Gastroesophageal sphincter (tissue), 4 donors: ENCODE measurements around the gene MGAT3. TPM values are rescaled to one million over a fixed set of nuclear protein-coding genes. Genes with fewer than 3 reads are reported as not detected.

ENCODE experiments used
- ATAC-seq: fragments of 150-250 bp; one replicate; pipeline ENCODE4 v1.9.1; 2016; ENCODE audit warnings: mild to moderate bottlenecking, moderate library complexity
- H3K27ac ChIP-seq, 4 donors: fragments of 200-600 bp; sonication (generic) in 3 of 4; 1 replicate in 3 of 4; 2 replicates in 1 of 4; pipeline ENCODE4 v1.5.1; 2016 to 2019
- H3K27me3 ChIP-seq: fragments of 200-600 bp; sonication (generic); one replicate; pipeline ENCODE4 v1.5.1; 2019
- H3K36me3 ChIP-seq, 2 donors: fragments of 200-600 bp; sonication (generic); one replicate each; pipeline ENCODE4 v1.5.1; 2019; ENCODE audit warnings: control low read depth in 1 of 2
- H3K4me1 ChIP-seq, 3 donors: fragments of 200-600 bp; sonication (generic); 1 replicate in 2 of 3; 2 replicates in 1 of 3; pipeline ENCODE4 v1.5.1; 2016 to 2019; ENCODE audit warnings: control low read depth in 2 of 3
- H3K4me3 ChIP-seq, 2 donors: fragments of 200-600 bp; sonication (generic); one replicate each; pipeline ENCODE4 v1.5.1; 2019; ENCODE audit warnings: mild to moderate bottlenecking in 1 of 2, moderate library complexity in 1 of 2
- H3K9me3 ChIP-seq, 3 donors: fragments of 200-600 bp; sonication (generic); one replicate each; pipeline ENCODE4 v1.5.1; 2017 to 2019; ENCODE audit warnings: control low read depth in 2 of 3
- EP300 ChIP-seq: sonication (generic); formaldehyde crosslinking; IDR thresholded peaks from one replicate; pipeline ENCODE4 v1.6.1; 2017; ENCODE audit warnings: antibody characterized with exemption, mild to moderate bottlenecking
- POLR2A ChIP-seq, 2 donors: fragments of 450-650 bp; IDR thresholded peaks; one replicate each; pipeline ENCODE4 v1.6.1; 2017; ENCODE audit warnings: antibody characterized with exemption in 2 of 2, mild to moderate bottlenecking in 2 of 2, moderate library complexity in 1 of 2
- POLR2AphosphoS5 ChIP-seq: sonication (generic); formaldehyde crosslinking; IDR thresholded peaks from one replicate; pipeline ENCODE4 v1.6.1; 2017; ENCODE audit warnings: antibody characterized with exemption
- WGBS, 2 donors: methylation state at CpG; one replicate each; pipeline ENCODE4 v1.1.5; 2018; ENCODE audit warnings: low coverage in 1 of 2; 5-methylcytosine and 5-hydroxymethylcytosine counted together
- total RNA-seq, 4 donors: library from RNA; depleted of rRNA; stranded (reverse); fragments of >200 nt; gene quantifications; one replicate each; pipeline ENCODE4 v1.1.0, GENCODE V29; 2016
- TF ChIP-seq, protein P1 (sequence below), 4 experiments: fragments of 200-600 bp in 2 of 4; fragments of 450-650 bp in 2 of 4; sonication (generic) in 1 of 4; IDR thresholded peaks; one replicate each; pipeline ENCODE4 v1.5.1; 2017 to 2019; ENCODE audit warnings: antibody characterized with exemption in 4 of 4, mild to moderate bottlenecking in 2 of 4, moderate library complexity in 2 of 4

The MGAT3 gene
- total RNA-seq, 4 donors from 2014 or later: 2.6 to 3.9 (median 2.9) TPM

GRCh38 chr22:39487826-39488520 is 31.2 kb downstream of the MGAT3 start:
- 97 to 99% methylated on average over 15 to 21 of the region's 70 CpGs for WGBS, 2 donors

GRCh38 chr22:39488563-39489083 is 31.8 kb downstream of the MGAT3 start:
- ATAC-seq: no peak
- H3K27ac ChIP-seq: no peak overlapping the region
- H3K27me3 ChIP-seq: peaks cover 6% of the 10 kb centered on the region
- no peak overlapping the region for H3K4me3 ChIP-seq
- peaks cover 0 to 12% of the 10 kb centered on the region in 2 donors for H3K36me3 ChIP-seq
- peaks cover 0 to 11% (median 0%) of the 10 kb centered on the region in 3 donors for H3K4me1 ChIP-seq
- no peaks in the 10 kb centered on the region for H3K9me3 ChIP-seq
- whole genome bisulfite sequencing, 2 donors: 100% methylated on average over 1 of the region's 39 CpGs; no CpG with 5 or more reads in 1 of the 2 donors
- no peak for TF ChIP-seq POLR2A (IDR thresholded peaks at IDR 0.05)

More at GRCh38 chr22:39487826-39488520, 31.2 kb downstream of the MGAT3 start:
- Histone ChIP-seq H3K4me1 (peaks cover 0 to 10% (median 0%) of the 10 kb centered on the region in 3 donors), H3K36me3 (peaks cover 0 to 12% of the 10 kb centered on the region in 2 donors), H3K27me3 (peaks cover 6% of the 10 kb centered on the region), H3K9me3 (no peaks in the 10 kb centered on the region), H3K4me3 (no peak overlapping the region), H3K27ac (no peak overlapping the region)
- TF ChIP-seq, protein P1, sequence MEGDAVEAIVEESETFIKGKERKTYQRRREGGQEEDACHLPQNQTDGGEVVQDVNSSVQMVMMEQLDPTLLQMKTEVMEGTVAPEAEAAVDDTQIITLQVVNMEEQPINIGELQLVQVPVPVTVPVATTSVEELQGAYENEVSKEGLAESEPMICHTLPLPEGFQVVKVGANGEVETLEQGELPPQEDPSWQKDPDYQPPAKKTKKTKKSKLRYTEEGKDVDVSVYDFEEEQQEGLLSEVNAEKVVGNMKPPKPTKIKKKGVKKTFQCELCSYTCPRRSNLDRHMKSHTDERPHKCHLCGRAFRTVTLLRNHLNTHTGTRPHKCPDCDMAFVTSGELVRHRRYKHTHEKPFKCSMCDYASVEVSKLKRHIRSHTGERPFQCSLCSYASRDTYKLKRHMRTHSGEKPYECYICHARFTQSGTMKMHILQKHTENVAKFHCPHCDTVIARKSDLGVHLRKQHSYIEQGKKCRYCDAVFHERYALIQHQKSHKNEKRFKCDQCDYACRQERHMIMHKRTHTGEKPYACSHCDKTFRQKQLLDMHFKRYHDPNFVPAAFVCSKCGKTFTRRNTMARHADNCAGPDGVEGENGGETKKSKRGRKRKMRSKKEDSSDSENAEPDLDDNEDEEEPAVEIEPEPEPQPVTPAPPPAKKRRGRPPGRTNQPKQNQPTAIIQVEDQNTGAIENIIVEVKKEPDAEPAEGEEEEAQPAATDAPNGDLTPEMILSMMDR (IDR thresholded peaks at IDR 0.05): no peak
- TF ChIP-seq EP300: no peak
- TF ChIP-seq POLR2AphosphoS5: no peak
- TF ChIP-seq POLR2A (IDR thresholded peaks at IDR 0.05): no peak
- no peak for ATAC-seq

- Histone ChIP-seq H3K9me3 (no peaks in the 10 kb centered on the region), H3K27me3 (peaks cover 6% of the 10 kb centered on the region), H3K4me3 (no peak overlapping the region), H3K4me1 (peaks cover 0 to 15% (median 0%) of the 10 kb centered on the region in 3 donors), H3K27ac (no peak overlapping the region), H3K36me3 (peaks cover 0 to 12% of the 10 kb centered on the region in 2 donors)
- no peak for ATAC-seq
- TF ChIP-seq POLR2AphosphoS5: no peak
- TF ChIP-seq, protein P1 (IDR thresholded peaks at IDR 0.05): no peak
- no peak for TF ChIP-seq EP300
- TF ChIP-seq POLR2A (IDR thresholded peaks at IDR 0.05): no peak
- WGBS, 2 donors: 52 to 100% methylated on average over 2 to 3 of the region's 17 CpGs
These were observed 32.6 kb downstream of the MGAT3 start for GRCh38 chr22:39489094-39490068.

DNA sequence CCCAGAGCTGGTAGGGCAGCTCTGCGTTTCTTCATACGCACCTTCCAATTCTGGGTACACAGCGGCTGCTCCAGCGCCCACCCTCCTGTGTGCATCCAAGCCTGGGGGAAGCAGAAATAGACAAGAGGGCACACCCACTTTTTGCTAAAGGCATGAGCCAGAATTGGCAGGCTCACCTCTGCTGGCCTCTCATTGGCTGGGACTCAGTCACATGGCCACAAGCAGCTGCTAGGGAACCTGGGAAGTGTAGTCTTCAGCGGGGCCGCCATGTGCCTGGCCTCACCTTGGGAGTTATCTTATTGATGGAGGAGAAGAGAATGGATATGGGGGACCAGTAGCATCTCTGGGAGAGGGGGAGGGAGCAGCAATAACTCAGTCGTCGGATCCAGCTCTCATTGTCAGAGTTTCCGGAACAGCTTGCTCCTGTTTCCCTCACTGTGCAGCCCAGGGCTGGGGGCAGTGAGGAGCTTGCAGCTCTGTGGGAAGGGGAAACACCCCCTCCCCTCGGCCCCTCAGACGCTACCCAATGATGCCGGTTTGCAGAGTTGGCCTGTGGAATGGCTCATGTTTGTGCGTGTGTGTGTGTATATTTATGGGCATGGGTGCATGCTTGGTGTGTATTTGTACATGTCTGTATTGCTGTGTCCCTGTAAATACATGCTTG is 33.5 kb downstream of the MGAT3 start:
- TF ChIP-seq EP300: no peak
- TF ChIP-seq POLR2AphosphoS5: no peak
- TF ChIP-seq, protein P1 (IDR thresholded peaks at IDR 0.05): no peak
- TF ChIP-seq POLR2A (IDR thresholded peaks at IDR 0.05): no peak
- no peak overlapping the region for H3K27ac ChIP-seq
- 10 to 46% methylated on average over 2 to 4 of the region's 13 CpGs for WGBS, 2 donors
- ATAC-seq: peak; percentile 90
- no peak overlapping the region for H3K4me3 ChIP-seq
- peaks cover 6% of the 10 kb centered on the region for H3K27me3 ChIP-seq
- H3K36me3 ChIP-seq: peaks cover 0 to 12% of the 10 kb centered on the region in 2 donors
- H3K4me1 ChIP-seq: peaks cover 0 to 15% (median 0%) of the 10 kb centered on the region in 3 donors
- H3K9me3 ChIP-seq: no peaks in the 10 kb centered on the region
